ENCODE results near the gene ZNF107.
"Not testable (repeated sequence)": the region's sequence is repeated elsewhere in the genome, so short reads cannot be mapped to it uniquely, and the experiment has no call there.

ZNF107 gene

DNA sequence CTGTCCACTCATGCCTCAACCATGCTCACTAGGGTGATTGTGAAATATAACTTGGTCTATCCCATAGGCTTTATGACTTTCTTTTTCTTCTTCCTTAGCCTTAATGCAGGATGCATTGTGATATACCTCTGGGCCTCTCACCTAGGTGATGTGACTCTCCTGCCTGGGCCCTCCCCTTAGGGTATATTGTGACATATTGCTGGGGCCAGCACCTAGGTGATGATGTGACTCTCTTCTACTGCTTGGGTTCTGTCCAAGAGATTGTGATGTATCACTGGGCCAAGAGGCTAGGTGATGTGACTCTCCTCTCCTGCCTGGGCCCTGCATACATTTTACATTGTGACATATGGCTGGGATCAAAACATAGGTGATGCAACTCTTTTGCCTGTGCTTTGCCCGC, 14.7 kb upstream of the ZNF107 start:
- DNase-seq (ENCODE audit: low read depth), result no peak

DNA sequence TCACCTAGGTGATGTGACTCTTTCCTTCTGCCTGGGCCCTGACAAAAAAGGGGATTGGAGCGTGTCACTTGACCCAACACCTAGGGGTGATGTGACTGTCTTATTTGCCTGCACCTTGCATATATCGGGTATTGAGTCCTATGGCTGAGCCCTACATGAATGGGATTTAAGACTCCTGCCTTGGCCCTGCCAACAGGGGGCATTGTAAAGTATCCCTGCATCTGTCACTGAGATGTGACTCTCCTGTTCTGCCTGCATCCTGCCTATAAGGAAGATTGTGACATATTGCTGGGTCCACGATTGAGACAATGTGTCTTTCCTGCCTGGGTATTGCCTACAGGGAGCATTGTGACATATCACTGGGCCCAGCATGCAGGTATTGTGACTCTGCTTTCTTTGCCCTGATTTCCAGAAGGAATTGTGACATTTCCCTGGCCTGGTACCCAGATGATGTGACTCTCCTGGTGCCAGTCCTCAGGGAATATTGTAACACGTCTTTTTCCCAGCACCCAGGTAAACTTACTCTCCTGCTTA, 14.2 kb upstream of the ZNF107 start:
- DNase-seq (ENCODE audit: low read depth), result no peak

DNA sequence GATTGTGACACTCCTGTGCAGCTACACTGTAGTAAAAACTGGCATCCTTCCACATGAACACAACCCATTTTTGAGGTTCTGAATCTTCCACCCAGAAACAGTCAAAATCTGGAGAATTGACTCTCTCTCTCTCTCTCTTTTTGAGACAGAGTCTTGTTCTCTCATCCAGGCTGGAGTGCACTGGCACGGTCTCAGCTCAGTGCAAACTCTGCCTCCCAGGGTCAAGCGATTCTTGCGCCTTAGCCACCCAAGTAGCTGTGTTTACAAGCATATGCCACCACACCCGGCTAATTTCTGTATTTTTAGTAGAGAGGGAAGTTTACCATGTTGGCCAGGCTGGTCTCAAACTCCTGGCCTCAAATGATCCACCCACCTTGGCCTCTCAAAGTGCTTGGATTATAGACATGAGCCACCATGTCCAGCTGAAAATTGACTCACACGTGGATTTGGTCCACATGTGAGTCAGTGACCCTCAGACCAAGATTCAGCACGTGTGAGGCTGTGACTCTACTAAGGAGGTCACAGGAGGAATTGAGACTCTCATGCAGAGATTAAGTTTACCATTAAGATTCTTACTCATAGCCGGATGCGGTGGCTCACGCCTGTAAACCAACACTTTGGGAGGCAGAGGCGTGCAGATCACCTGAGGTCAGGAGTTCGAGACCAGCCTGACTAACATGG, 12.1 kb upstream of the ZNF107 start:
- DNase-seq (ENCODE audit: low read depth), result no peak

DNA sequence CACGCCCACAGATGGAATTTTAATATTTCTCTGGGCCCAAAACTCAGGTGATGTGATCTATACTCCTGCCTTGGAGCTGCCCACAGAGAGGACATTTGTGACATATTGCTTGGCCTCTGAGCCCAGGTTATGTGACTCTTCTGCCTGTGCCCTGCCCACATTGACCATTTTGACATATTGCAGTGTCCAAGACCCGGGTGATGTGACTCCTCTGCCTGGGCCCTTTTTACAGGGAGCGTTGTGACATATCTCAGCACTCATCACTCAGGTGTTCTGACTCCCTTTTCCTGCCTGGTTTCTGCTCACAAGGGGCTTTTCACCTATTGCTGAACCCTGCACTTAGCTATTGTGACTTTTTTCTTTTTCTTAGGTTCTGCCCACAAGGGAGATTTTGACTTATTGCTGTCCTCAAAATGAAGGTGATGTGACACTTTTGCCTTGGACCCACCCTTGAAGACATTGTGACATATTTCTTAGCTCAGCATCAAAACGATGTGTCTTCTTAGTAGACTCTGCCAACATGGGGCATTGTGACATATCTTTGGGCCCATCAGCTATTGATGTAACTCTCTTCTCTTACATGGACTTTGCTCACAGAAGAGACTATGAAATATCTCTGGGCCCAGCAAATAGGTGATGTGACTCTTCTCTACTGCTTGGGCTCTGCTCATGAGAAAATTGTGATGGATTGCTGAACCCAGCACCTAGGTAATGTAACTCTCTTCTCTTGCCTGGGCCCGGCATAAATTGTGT, 11.0 kb upstream of the ZNF107 start:
- no peak for DNase-seq (ENCODE audit: low read depth)

DNA sequence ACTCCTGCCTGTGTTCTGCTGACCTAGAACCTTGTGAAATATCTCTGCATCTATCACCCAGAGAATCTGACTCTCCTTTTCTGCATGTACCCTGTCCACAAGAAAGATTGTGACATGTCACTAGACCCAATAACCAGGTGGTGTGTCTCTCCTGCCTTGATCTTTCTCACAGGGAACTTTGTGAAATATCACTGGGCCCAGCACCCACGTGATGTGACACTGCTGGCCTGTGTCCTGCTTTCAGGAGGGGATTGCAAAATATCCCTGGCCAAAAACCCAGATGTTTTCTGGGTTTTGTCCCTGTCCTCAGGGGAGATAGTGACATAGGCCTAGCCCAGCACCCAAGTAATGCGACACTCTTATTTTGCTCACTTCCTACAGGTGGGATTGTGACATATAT, 10.1 kb upstream of the ZNF107 start:
- no peak for DNase-seq (ENCODE audit: low read depth)

DNA sequence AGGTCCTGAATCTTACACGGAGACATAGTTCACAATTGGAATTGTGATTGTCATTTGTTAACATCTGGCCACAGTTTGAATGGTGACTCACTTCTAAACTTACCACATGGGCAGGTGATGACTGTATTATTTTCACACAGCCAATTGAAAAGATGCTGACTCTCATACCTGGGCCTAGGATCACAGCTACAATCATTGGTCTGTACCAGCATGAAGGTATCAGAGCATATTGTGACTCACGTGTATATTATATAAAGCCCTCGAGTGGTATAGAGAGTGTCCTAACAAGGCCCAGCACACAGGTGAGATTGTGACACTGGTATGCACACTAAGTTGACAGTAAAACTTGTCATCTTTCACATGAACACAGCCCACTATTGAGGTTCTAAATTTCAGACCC, 9.4 kb upstream of the ZNF107 start:
- no peak for DNase-seq (ENCODE audit: low read depth)

DNA sequence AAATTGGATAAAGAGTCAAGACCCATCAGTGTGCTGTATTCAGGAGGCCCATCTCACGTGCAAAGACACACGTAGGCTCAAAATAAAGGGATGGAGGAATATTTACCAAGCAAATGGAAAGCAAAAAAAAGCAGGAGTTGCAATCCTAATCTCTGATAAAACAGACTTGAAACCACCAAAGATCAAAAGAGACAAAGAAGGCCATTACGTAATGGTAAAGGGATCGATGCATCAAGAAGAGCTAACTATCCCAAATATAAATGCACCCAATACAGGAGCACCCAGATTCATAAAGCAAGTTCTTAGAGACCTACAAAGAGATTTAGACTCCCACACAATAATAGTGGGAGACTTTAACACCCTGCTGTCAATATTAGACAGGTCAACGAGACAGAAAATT, 3.8 kb upstream of the ZNF107 start:
- DNase-seq (ENCODE audit: low read depth), result not testable (repeated sequence)

DNA sequence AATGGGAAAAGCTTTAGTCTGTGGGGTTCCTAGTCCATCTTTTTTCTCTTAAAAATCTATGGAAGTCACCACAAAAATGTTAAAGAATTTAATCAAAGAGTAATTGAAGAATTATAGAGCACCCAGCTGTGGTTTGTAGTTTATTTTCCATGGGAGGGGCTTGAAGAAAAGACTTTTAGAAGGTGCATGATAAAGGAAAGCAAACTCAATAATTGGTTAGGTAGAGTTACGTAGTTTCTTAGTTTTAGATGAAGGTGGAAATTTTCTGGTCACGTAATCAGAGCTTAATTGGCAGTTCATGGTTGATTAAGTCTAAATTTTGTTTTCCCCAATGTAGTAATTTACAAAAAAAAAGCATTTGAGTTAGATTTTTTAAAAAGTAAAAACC, 724 bp downstream of the ZNF107 start:
- no peak for DNase-seq (ENCODE audit: low read depth)

DNA sequence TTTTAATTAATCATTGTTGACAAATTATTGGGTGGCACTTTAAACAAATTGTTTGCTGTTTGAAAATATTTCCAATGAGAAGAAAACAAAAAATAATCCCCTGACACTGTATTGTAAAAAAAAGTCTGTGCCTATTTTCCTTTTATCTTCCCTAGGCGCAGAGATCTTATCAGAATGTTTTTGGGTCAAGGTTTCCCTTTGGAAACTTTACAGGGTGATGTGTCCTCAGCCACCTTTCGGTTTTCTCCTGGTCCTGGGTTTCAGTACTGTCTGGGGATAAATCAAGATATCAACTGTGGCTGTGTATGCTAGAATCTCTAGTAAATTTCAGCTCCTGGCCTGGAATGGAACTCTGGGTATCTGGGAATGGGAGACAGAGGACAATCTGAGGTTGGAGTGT, 1.4 kb downstream of the ZNF107 start:
- DNase-seq (ENCODE audit: low read depth), result no peak

DNA sequence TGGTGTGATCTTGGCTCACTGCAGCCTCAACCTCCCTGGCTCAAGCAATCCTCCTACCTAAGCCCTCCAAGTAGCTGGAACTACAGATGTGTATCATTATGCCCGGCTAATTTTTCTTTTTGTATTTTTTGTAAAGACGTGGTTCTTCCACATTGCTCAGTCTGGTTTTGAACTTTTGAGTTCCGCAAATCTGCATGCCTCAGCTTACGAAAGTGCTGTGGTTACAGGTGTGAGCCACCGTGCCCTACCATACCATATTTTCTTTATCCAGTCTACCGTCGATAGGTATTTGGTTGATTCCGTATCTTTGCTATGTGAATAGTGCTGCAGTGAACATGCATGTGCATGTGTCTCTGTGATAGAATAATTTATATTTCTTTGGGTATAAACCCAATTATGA, 6.5 kb downstream of the ZNF107 start:
- no peak for DNase-seq (ENCODE audit: low read depth)

DNA sequence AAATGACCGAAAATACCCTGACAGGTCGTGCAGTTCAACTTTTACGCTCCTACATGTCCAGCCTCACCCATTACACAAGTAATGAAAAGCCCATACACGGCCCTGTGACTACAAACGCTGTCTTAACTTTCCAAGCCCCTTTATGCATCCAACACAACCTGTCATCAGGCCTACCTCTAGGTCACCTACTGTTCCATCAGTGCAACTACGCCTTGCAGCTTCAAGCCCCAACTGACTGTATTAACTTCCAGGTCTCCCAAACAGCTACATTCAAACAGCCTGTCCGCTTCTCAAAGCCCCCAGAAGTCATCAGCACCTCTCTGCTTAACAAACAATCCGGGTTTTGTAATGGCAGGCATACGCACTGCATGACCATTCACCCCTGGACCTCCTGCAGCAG, 19.2 kb downstream of the ZNF107 start:
- no peak for DNase-seq (ENCODE audit: low read depth)

DNA sequence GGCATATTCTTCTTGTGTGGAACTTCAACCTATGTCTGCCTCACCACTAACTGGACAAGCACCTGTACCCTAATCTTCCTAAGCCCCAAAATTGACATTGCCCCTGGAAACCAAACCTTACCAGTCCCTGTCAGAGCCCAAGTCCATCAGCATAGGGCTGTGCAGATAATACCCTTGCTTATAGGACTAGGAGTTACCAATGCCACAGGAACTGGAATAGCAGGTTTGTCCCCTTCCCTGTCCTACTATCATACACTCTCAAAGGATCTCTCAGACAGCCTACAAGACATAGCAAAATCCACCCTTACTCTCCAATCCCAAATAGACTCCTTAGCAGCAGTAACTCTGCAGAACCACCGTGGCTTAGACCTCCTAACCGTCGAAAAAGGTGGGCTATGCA, 19.8 kb downstream of the ZNF107 start:
- no peak for DNase-seq (ENCODE audit: low read depth)

DNA sequence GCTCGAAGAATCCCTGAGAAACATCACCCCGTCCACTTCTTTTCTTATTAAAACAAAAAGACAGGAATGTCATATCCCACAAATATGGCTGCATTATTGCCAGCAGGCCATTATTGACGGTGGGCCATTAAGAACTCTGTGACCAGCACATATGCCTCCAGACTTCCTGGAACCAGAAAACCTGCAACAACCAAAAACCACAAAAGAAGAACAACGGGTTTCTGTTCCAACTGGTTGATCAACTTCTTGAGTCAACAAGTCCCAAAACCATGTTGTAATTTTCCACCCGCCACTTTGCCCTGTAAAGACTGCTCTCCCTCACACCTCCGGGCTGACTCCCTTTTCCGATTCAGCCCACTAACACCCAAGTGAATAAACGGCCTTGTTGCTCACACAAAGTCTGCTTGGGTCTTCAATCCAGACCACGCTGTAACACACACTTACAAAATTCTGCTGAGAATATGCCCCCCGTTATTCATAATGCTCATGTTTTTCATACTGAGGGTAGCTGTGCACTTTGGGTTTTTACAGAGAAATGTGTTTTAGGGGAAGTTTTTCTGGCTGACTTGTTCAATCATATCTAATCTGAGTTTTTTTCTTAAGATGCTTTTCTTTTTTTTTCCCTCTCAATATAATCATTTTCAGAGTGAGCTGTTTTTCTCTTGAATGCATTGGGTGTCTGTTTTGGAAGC, 20.7 kb downstream of the ZNF107 start:
- no peak for DNase-seq (ENCODE audit: low read depth)

DNA sequence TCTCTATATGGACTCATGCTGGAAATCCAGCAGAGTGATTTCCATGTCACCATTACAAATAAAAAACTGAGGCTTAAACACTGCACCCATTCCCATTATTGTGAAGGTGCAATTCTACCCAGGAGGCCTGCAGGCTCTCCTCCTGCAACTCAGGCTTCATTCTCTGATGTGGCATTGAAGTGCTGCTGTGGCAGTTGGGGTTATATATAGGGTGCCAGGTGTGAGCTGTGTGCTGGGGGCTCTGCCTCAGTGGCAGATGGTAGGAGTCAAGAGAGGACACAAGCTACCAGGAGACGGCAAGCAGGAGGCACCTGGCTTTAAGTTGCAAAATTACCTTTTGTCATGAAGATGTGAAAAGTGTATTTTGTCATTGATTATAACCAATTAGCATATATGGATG, 21.3 kb downstream of the ZNF107 start:
- no peak for DNase-seq (ENCODE audit: low read depth)

DNA sequence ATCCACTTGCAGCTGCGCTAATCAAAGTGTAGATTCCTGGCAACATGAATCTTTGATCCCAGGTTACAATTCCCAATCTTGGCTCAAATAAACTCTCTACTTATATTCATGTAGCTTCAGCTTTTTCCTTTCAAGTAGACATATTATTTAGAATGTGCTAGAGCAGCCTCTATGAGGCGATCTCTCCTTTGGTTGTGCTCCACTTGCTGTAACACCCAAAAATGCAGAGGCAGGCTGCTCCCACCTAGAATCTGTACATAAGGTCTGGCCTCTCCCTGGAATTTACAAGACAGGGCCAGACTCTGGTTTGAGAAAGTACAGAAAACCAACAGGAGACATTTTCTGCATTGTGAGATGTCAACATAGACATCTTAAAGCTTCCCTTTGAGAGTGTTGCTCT, 23.1 kb downstream of the ZNF107 start:
- no peak for DNase-seq (ENCODE audit: low read depth)

DNA sequence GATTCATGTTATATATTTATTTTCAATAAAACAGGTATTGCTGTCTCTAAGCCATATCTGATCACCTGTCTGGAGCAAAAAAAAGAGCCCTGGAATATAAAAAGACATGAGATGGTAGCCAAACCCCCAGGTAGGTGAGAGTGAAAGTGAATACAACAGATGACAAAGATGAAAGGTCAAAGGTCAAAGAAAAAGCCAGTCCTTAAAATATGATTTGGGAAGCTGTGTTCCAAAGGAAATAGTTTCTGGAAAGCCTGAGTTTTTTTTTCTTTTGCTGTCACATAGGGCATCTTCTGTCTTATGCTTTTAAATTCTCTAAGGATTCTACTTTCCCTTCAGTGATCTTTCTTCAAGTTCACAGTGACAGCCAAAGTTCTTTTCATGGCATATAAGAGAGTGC, 25.9 kb downstream of the ZNF107 start:
- DNase-seq (ENCODE audit: low read depth), result no peak

DNA sequence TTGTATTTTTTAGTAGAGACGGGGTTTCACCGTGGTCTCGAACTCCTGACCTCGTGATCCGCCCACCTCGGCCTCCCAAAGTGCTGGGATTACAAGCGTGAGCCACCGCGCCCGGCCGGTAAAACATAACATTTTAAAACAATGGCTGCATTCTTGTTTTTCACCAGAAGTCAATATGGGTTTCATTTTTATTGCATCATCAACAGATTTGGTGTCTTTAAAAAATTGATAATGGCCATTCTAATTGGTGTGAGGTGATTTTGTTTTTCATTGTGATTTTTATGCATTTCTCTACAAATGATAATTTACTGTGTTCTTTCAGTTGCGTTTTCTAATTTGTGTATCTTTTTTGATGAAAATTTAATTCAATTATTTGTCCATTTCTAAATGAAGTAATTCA, 31.9 kb downstream of the ZNF107 start:
- DNase-seq (ENCODE audit: low read depth), result not testable (repeated sequence)

DNA sequence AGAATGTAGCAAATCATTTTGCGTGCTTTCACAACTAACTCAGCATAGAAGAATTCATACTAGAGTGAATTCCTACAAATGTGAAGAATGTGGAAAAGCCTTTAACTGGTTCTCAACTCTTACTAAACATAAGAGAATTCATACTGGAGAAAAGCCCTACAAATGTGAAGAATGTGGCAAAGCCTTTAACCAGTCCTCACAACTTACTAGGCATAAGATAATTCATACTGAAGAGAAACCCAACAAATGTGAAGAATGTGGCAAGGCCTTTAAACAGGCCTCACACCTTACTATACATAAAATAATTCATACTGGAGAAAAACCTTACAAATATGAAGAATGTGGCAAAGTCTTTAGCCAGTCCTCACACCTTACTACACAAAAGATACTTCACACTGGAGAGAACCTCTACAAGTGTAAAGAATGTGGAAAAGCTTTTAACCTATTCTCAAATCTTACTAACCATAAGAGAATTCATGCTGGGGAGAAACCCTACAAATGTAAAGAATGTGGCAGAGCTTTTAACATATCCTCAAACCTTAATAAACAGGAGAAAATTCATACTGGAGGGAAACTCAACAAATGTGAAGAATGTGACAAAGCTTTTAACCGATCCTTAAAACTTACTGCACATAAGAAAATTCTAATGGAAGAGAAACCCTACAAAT, 40.8 kb downstream of the ZNF107 start:
- no peak for DNase-seq (ENCODE audit: low read depth)

DNA sequence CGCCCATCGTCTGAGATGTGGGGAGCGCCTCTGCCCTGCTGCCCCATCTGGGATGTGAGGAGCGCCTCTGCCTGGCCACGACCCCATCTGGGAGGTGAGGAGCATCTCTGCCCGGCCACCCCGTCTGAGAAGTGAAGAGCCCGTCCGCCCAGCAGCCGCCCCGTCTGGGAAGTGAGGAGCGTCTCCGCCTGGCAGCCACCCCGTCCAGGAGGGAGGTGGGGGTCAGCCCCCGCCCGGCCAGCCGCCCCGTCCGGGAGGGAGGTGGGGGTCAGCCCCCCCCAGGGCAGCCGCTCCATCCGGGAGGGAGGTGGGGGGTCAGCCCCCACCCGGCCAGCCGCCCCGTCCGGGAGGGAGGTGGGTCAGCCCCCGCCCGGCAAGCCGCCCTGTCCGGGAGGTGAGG, 52.0 kb downstream of the ZNF107 start:
- DNase-seq (ENCODE audit: low read depth), result not testable (repeated sequence)

DNA sequence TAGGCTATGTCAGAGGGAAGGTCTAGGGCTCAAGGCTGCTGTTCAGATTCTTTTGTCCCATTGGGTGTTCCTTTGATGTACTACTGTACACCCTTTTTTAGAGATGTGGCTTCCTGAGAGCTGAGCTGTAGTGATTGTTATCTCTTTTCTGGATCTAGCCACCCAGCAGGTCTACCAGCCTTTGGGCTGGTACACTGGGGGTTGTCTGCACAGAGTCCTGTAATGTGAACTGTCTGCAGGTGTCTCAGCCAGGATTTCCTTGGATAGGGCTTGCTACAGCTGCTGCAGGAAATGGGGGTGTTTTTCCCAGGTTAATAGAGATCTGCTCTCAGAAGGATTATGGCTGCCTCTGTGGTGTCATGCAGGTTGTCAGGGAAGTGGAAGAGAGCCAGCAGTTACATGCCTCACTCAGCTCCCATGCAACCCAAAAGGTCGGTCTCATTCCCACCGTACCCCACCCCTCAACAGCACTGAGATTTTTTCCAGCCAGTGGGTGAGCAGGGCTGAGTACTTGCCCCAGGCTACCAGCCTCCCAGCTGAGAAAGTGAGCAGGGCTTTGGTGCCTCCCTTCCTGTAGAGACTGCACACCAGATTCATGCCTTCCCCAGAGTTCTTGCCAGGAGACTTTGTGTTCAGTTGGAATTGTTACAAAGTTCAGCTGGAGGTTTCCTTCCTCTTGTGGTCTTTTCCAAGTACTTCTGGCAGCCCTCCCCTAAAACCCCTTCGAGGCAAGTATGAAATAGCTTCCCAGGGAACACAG, 63.3 kb downstream of the ZNF107 start:
- DNase-seq (ENCODE audit: low read depth), result no peak

DNA sequence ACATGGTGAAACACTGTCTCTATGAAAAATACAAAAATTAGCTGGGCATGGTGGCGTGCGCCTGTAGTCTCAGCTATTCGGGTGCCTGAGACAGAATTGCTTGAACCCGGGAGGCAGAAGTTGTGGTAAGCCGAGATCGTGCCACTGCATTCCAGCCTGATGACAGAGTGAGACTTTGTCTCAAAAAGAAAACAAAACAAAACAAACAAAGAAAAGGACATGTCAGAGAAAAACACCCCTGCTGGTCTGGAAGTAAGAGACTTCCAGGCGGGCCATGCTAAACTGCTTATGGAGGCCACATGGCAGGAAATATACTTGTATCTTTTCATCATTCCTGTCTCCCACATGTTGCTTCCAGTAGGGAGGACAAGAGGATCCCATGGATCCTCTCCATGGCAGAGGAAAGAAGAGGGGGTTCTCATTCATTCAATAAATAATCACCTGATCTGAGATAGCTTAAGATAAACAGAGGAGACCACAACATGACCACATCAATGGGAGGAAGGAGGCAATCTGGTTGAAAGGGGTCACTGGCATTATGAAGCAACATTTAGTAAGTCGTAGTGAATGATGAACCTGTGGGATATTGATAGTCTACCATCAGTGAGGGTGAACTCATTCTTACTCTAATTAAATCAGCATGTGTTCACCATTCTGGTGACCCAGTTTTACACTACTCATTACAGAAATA, 67.8 kb downstream of the ZNF107 start:
- DNase-seq (ENCODE audit: low read depth), result no peak
